Glutamatergic neuron (in vitro differentiated cells): ENCODE measurements around the gene C12orf54. TPM values are rescaled to one million over a fixed set of nuclear protein-coding genes. Genes with fewer than 3 reads are reported as not detected.
"Not testable (repeated sequence)": the region's sequence is repeated elsewhere in the genome, so short reads cannot be mapped to it uniquely, and the experiment has no call there.

ENCODE experiments used
- DNase-seq: peaks from one replicate; pipeline ENCODE4 v3.0.0; 2022
- H3K27ac Mint-ChIP-seq: one replicate; pipeline ENCODE4 v1.8.0; 2020; ENCODE audit warnings: mild to moderate bottlenecking, mixed read lengths, inconsistent platforms; ENCODE audit not compliant: unreplicated experiment
- H3K27me3 Mint-ChIP-seq: one replicate; pipeline ENCODE4 v1.8.0; 2020; ENCODE audit warnings: mild to moderate bottlenecking, moderate library complexity, mixed read lengths, inconsistent platforms; ENCODE audit not compliant: unreplicated experiment
- H3K36me3 Mint-ChIP-seq: one replicate; pipeline ENCODE4 v1.8.0; 2020; ENCODE audit warnings: mild to moderate bottlenecking, mixed read lengths, inconsistent platforms; ENCODE audit not compliant: unreplicated experiment
- H3K4me1 Mint-ChIP-seq: one replicate; pipeline ENCODE4 v1.8.0; 2020; ENCODE audit warnings: mild to moderate bottlenecking, low read depth, mixed read lengths, inconsistent platforms; ENCODE audit not compliant: unreplicated experiment
- H3K4me3 Mint-ChIP-seq: one replicate; pipeline ENCODE4 v1.8.0; 2020; ENCODE audit warnings: mild to moderate bottlenecking, mixed read lengths, inconsistent platforms; ENCODE audit not compliant: unreplicated experiment
- H3K9me3 Mint-ChIP-seq: one replicate; pipeline ENCODE4 v1.8.0; 2020; ENCODE audit warnings: mild to moderate bottlenecking, moderate library complexity, mixed read lengths, inconsistent platforms; ENCODE audit not compliant: unreplicated experiment
- CTCF ChIP-seq: fragments of 200-600 bp; sonication (generic); IDR thresholded peaks from one replicate; pipeline ENCODE4 v1.5.0; 2021; ENCODE audit not compliant: partially characterized antibody, unreplicated experiment
- total RNA-seq: library from RNA; stranded (reverse); fragmentation: NEBNext Ultra II Directional; extraction: Animal tissue kit (Norgen Biotek cat#: 25700); gene quantifications from one replicate; pipeline ENCODE4 v1.2.1, GENCODE V29; 2021; ENCODE audit not compliant: unreplicated experiment

C12orf54 gene
- total RNA-seq, 1 donor from 2014 or later, result not detected

- no peaks in the 10 kb centered on the region for H3K9me3 Mint-ChIP-seq
- no peaks in the 10 kb centered on the region for H3K27me3 Mint-ChIP-seq
- no peak for DNase-seq
- TF ChIP-seq CTCF, result no peak
- H3K36me3 Mint-ChIP-seq, result peaks cover 5% of the 10 kb centered on the region
- H3K4me3 Mint-ChIP-seq, result no peak overlapping the region
- no peak overlapping the region for H3K27ac Mint-ChIP-seq
- H3K4me1 Mint-ChIP-seq, result no peaks in the 10 kb centered on the region
These were observed 27.8 kb downstream of the C12orf54 start for GRCh38 chr12:48510111-48510510.

- DNase-seq, result no peak
- Mint-ChIP-seq H3K27ac (no peak overlapping the region), H3K27me3 (no peaks in the 10 kb centered on the region), H3K4me3 (no peak overlapping the region), H3K4me1 (no peaks in the 10 kb centered on the region), H3K36me3 (no peaks in the 10 kb centered on the region), H3K9me3 (no peaks in the 10 kb centered on the region)
- TF ChIP-seq CTCF, result no peak
These were observed 30.6 kb downstream of the C12orf54 start for GRCh38 chr12:48512855-48513254.

- DNase-seq, result no peak
- H3K4me1 Mint-ChIP-seq, result no peaks in the 10 kb centered on the region
- TF ChIP-seq CTCF, result no peak
- no peaks in the 10 kb centered on the region for H3K27me3 Mint-ChIP-seq
- peaks cover 2% of the 10 kb centered on the region for H3K9me3 Mint-ChIP-seq
- no peak overlapping the region for H3K27ac Mint-ChIP-seq
- no peaks in the 10 kb centered on the region for H3K36me3 Mint-ChIP-seq
- H3K4me3 Mint-ChIP-seq, result no peak overlapping the region
These were observed 32.4 kb downstream of the C12orf54 start for GRCh38 chr12:48514728-48515127.

GRCh38 chr12:48520381-48520780 is 38.1 kb downstream of the C12orf54 start:
- not testable (repeated sequence) for H3K4me1 Mint-ChIP-seq, H3K36me3 Mint-ChIP-seq, DNase-seq, H3K4me3 Mint-ChIP-seq, H3K27me3 Mint-ChIP-seq, H3K9me3 Mint-ChIP-seq, H3K27ac Mint-ChIP-seq

GRCh38 chr12:48525332-48525731 is 43.0 kb downstream of the C12orf54 start, which contains the start of gene OR8S1:
Gene OR8S1 (plus strand): TSS chr12:48525632. CDS start chr12:48525632, 0 bp downstream.
- DNase-seq, result no peak
- Mint-ChIP-seq H3K4me3 (no peak within 1 kb of the TSS), H3K9me3 (no peaks in the 10 kb centered on the region), H3K4me1 (no peaks in the 10 kb centered on the region), H3K27me3 (peaks cover 4% of the 10 kb centered on the region), H3K27ac (no peak within 1 kb of the TSS), H3K36me3 (no peaks in the 10 kb centered on the region)
- TF ChIP-seq CTCF, result no peak
